PC-3 (cell line): ENCODE data around the gene SH3RF1.

ENCODE experiments used
- CTCF ChIP-seq: fragments of 300-600 bp; sonication (generic); conservative IDR thresholded peaks from 2 replicates; pipeline ENCODE4 v1.5.1; 2017; ENCODE audit warnings: antibody characterized with exemption, low read depth, mild to moderate bottlenecking, low read length
- EZH2 ChIP-seq: fragments of 300-600 bp; sonication (generic); IDR thresholded peaks from one replicate; pipeline ENCODE4 v1.6.1; 2017; ENCODE audit warnings: antibody characterized with exemption, mild to moderate bottlenecking, low read length; ENCODE audit not compliant: unreplicated experiment
- EZH2phosphoT487 ChIP-seq: fragments of 300-600 bp; sonication (generic); IDR thresholded peaks from 2 replicates; pipeline ENCODE4 v1.6.1; 2018; ENCODE audit warnings: mild to moderate bottlenecking, antibody characterized with exemption, low read length, borderline replicate concordance

GRCh38 chr4:169048868-169049414 lies 221.8 kb downstream of the SH3RF1 start:
- TF ChIP-seq EZH2 (no peak), CTCF (no peak), EZH2phosphoT487 (no peak)
